HEK293T (cell line): ENCODE data around the gene FADS6.

ENCODE experiments used
- BHLHE40 ChIP-seq: fragments of 450-650 bp; IDR thresholded peaks from 2 replicates; pipeline ENCODE4 v1.6.1; 2016; ENCODE audit warnings: mild to moderate bottlenecking, moderate library complexity, borderline replicate concordance
- FOXK2 ChIP-seq: fragments of 450-650 bp; IDR thresholded peaks from 2 replicates; pipeline ENCODE4 v1.6.1; 2016; ENCODE audit warnings: mild to moderate bottlenecking
- FOXM1 ChIP-seq: fragments of 450-650 bp; IDR thresholded peaks from 2 replicates; pipeline ENCODE4 v1.6.1; 2017; ENCODE audit warnings: mild to moderate bottlenecking, borderline replicate concordance
- L3MBTL2 ChIP-seq: fragments of 450-650 bp; conservative IDR thresholded peaks from 2 replicates; pipeline ENCODE4 v1.6.1; 2016; ENCODE audit warnings: mild to moderate bottlenecking
- SP1 ChIP-seq: fragments of 450-650 bp; IDR thresholded peaks from 2 replicates; pipeline ENCODE4 v1.6.1; 2017

- TF ChIP-seq BHLHE40 = no peak
- TF ChIP-seq SP1 = no peak
- no peak for TF ChIP-seq L3MBTL2
- TF ChIP-seq FOXK2 = no peak
- TF ChIP-seq FOXM1 = no peak
Measured at GRCh38 chr17:74866198-74866835, 27.1 kb downstream of the FADS6 start.
